ENCODE measurements around the gene BMP7.

- TF ChIP-seq, protein P1, sequence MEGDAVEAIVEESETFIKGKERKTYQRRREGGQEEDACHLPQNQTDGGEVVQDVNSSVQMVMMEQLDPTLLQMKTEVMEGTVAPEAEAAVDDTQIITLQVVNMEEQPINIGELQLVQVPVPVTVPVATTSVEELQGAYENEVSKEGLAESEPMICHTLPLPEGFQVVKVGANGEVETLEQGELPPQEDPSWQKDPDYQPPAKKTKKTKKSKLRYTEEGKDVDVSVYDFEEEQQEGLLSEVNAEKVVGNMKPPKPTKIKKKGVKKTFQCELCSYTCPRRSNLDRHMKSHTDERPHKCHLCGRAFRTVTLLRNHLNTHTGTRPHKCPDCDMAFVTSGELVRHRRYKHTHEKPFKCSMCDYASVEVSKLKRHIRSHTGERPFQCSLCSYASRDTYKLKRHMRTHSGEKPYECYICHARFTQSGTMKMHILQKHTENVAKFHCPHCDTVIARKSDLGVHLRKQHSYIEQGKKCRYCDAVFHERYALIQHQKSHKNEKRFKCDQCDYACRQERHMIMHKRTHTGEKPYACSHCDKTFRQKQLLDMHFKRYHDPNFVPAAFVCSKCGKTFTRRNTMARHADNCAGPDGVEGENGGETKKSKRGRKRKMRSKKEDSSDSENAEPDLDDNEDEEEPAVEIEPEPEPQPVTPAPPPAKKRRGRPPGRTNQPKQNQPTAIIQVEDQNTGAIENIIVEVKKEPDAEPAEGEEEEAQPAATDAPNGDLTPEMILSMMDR (conservative IDR thresholded peaks at IDR 0.05; ENCODE audit: low read depth, low read length): no peak
- no peak for TF ChIP-seq EZH2 (IDR thresholded peaks at IDR 0.05; ENCODE audit: borderline replicate concordance, low read depth, low read length, poor library complexity, severe bottlenecking)
These were observed 78.4 kb downstream of the BMP7 start for GRCh38 chr20:57188056-57188455.

Measured in A673 (cell line).